ENCODE measurements around the gene IL27RA. TPM values are rescaled to one million over a fixed set of nuclear protein-coding genes. Genes with fewer than 3 reads are reported as not detected.

The IL27RA gene
- total and polyA plus RNA-seq, 2 of the 4 experiments (the other 2 are of a cell fraction), result 2.9 to 5.1 TPM

DNA sequence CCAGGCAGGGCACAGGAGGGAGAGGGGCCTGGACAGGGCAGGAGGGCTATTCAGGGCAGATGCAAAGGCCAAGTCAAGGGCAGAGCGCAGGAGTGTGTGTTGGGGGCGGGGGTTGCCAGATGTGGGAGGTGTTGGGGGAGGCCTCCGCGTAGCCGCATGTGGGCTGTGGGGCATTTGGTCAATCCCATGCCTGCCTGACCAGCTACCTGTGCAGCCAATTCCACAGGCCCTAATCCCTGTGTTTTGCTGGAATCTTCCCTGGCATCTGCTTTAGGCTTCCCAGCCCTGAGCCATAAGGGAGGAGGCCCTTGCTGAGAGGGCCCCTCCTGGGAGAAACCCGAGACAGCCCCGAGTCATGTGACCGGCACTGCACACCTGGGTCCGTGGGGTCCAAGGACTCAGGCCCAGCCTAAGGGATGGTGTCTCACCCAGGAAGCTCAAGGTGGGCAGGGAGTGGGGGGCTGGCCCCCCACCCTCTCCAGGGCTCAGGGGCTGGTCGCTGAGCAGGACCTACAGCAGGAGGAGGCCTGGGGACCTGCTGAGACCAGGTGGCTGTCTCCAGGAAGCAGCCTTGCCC is 45.7 kb upstream of the IL27RA start:
- no peaks in the 10 kb centered on the region for H3K9me3 ChIP-seq (ENCODE audit: control insufficient read depth, insufficient read depth, low read length)
- H4K5ac ChIP-seq (ENCODE audit: low read depth, low read length), result peak overlapping the region; percentile 91
- no peak for ATAC-seq (ENCODE audit: low read depth)
- H2BK20ac ChIP-seq (ENCODE audit: low read depth, low read length), result no peak overlapping the region
- BruUV-seq (replicated peaks), result no TSS peak
- H3K27me3 ChIP-seq (ENCODE audit: control insufficient read depth, insufficient read depth, low read length), result no peaks in the 10 kb centered on the region
- no peak overlapping the region for H3K18ac ChIP-seq (ENCODE audit: low read depth, low read length)
- H3K27ac ChIP-seq (ENCODE audit: insufficient read depth, low read length), result peak overlapping the region; percentile 35; the same call in 1 of the 2 replicates
- peak overlapping the region; percentile 96 for H2AK9ac ChIP-seq (replicated peaks; ENCODE audit: low read depth, low read length, poor library complexity)
- peaks cover 10% of the 10 kb centered on the region for H3K4me1 ChIP-seq (ENCODE audit: control insufficient read depth, insufficient read depth, low read length)
- H2AFZ ChIP-seq (replicated peaks; ENCODE audit: low read length, poor library complexity), result peak overlapping the region; percentile 89
- peak overlapping the region; percentile 42; the same call in 1 of the 2 replicates for H2BK120ac ChIP-seq (ENCODE audit: low read depth, low read length)
- in situ Hi-C loops (cut with MboI; ENCODE audit: low sequenced_read_pairs) (no loop called here), intact Hi-C loops (cut with micrococcal nuclease) (no loop called here), dilution Hi-C loops (cut with HindIII; ENCODE audit: low sequenced_read_pairs, unreplicated experiment) (no loop called here)
- no peak overlapping the region for H3K4me3 ChIP-seq (ENCODE audit: insufficient read depth, low read depth, low read length)
- ChIA-PET CTCF (no interaction called here), POLR2A (ENCODE audit: unreplicated experiment) (no interaction called here)
- DNase-seq, result no peak
- peak overlapping the region; percentile 94 to 95 for H4K8ac ChIP-seq (ENCODE audit: low read depth in 2 of 2, low read length in 2 of 2)
- WGBS, 2 experiments (ENCODE audit: extremely low coverage in 2 of 2, insufficient read length in 1 of 2), result 69% methylated on average over 3 of the region's 10 CpGs; no CpG with 5 or more reads in 1 of the 2 experiments
- peaks cover 11% of the 10 kb centered on the region for H3K9me1 ChIP-seq (ENCODE audit: insufficient read depth, low read length)
- no peak overlapping the region for H3K4me2 ChIP-seq (ENCODE audit: low read depth, low read length)
- peak overlapping the region; percentile 54 for H3K4ac ChIP-seq (ENCODE audit: low read depth, low read length)
- H3K79me1 ChIP-seq (ENCODE audit: low read depth in 1 of 2, low read length in 2 of 2), result peaks cover 0 to 23% of the 10 kb centered on the region in 2 experiments; a peak in 1 of 4 replicates
- no peaks in the 10 kb centered on the region for H4K20me1 ChIP-seq (ENCODE audit: insufficient read depth, low read length)
- no peak overlapping the region for H3K9ac ChIP-seq (ENCODE audit: low read depth, low read length)
- peak overlapping the region; percentile 19 for H2BK5ac ChIP-seq (ENCODE audit: low read depth, low read length, poor library complexity, severe bottlenecking)
- H3K56ac ChIP-seq (ENCODE audit: extremely low read depth, insufficient read depth, low read length), result no peak overlapping the region
- no peak overlapping the region for H3K23ac ChIP-seq (ENCODE audit: low read depth, low read length)
- H2AK5ac ChIP-seq (ENCODE audit: low read depth, low read length), result peak overlapping the region; percentile 62
- H3K36me3 ChIP-seq (ENCODE audit: control insufficient read depth, insufficient read depth, low read length), result peaks cover 8% of the 10 kb centered on the region; the same call in 1 of the 2 replicates
- H2BK15ac ChIP-seq (ENCODE audit: low read depth, low read length), result no peak overlapping the region
- peak overlapping the region; percentile 17; the same call in 1 of the 2 replicates for H3K14ac ChIP-seq (replicated peaks; ENCODE audit: low read depth, low read length)
- peak overlapping the region; percentile 85 for H4K91ac ChIP-seq (ENCODE audit: insufficient read depth, low read depth, low read length)
- TF ChIP-seq BHLHE40 (IDR thresholded peaks at IDR 0.05; ENCODE audit: low read depth, low read length) (no peak), ELK1 (IDR thresholded peaks at IDR 0.05; ENCODE audit: borderline replicate concordance, low read depth, low read length) (no peak), RFX5 (IDR thresholded peaks at IDR 0.05; ENCODE audit: low read depth, low read length) (no peak), SMC3 (IDR thresholded peaks at IDR 0.05; ENCODE audit: low read depth, low read length) (no peak), MAFK (IDR thresholded peaks at IDR 0.05; ENCODE audit: low read depth, low read length) (no peak), RCOR1 (IDR thresholded peaks at IDR 0.05; ENCODE audit: insufficient replicate concordance, low read length) (no peak), MXI1 (IDR thresholded peaks at IDR 0.05; ENCODE audit: borderline replicate concordance, low read depth, low read length) (no peak), CHD1 (IDR thresholded peaks at IDR 0.05; ENCODE audit: low read depth, low read length) (no peak), MAZ (IDR thresholded peaks at IDR 0.05; ENCODE audit: borderline replicate concordance, low read depth, low read length) (no peak), NFE2L2 (IDR thresholded peaks at IDR 0.05; ENCODE audit: low read depth, low read length) (no peak), USF2 (IDR thresholded peaks at IDR 0.05; ENCODE audit: low read depth, low read length) (no peak)

Data from IMR-90 (cell line).